T-helper 17 cell (primary cell): ENCODE data around the gene APOLD1. TPM values are rescaled to one million over a fixed set of nuclear protein-coding genes. Genes with fewer than 3 reads are reported as not detected.

Experiments used
- ATAC-seq: fragments of 150-1000 bp; cut with Tn5 transposase; 2 replicates; pipeline ENCODE4 v1.10.0; 2021; ENCODE audit warnings: mild to moderate bottlenecking, moderate library complexity
- DNase-seq, 3 donors: peaks; one replicate each; pipeline versions ENCODE4 v3.0.0 to v3.0.0-alpha.2; 2020 to 2021
- H3K9me3 ChIP-seq: one replicate; pipeline ENCODE4 v1.7.0; 2013; ENCODE audit warnings: low read length, mild to moderate bottlenecking; ENCODE audit not compliant: control insufficient read depth, poor library complexity, severe bottlenecking
- H3K27ac Mint-ChIP-seq: one replicate; pipeline ENCODE4 v1.8.0; 2022; ENCODE audit warnings: mild to moderate bottlenecking, moderate library complexity, mixed read lengths
- H3K27me3 Mint-ChIP-seq: one replicate; pipeline ENCODE4 v1.8.0; 2022; ENCODE audit warnings: mixed read lengths
- H3K36me3 Mint-ChIP-seq: one replicate; pipeline ENCODE4 v1.8.0; 2022; ENCODE audit warnings: low read depth, mixed read lengths
- H3K4me1 Mint-ChIP-seq: one replicate; pipeline ENCODE4 v1.8.0; 2022; ENCODE audit warnings: mild to moderate bottlenecking, mixed read lengths
- H3K4me3 Mint-ChIP-seq: one replicate; pipeline ENCODE4 v1.8.0; 2022; ENCODE audit warnings: mild to moderate bottlenecking, moderate library complexity, mixed read lengths
- total RNA-seq, 4 donors: library from RNA in 2 of 4; stranded (reverse) in 2 of 4; gene quantifications; one replicate each; pipeline ENCODE4 v1.2.3 and lab custom pipeline; 2022 to 2026

Gene APOLD1
- total RNA-seq, 2 donors from 2014 or later, result 3.1 to 5.1 TPM

- Mint-ChIP-seq H3K36me3 (peaks cover 4% of the 10 kb centered on the region), H3K27me3 (no peaks in the 10 kb centered on the region), H3K4me1 (peaks cover 7% of the 10 kb centered on the region), H3K27ac (no peak overlapping the region), H3K4me3 (no peak overlapping the region)
- H3K9me3 ChIP-seq, result peaks cover 5% of the 10 kb centered on the region
- no peak for DNase-seq
- ATAC-seq, result no peak
Observed at GRCh38 chr12:12764824-12765223, 20.6 kb upstream of the APOLD1 start.

GRCh38 chr12:12770262-12770661 is 15.2 kb upstream of the APOLD1 start:
- ATAC-seq (no peak), DNase-seq (no peak)
- Mint-ChIP-seq H3K4me1 (no peaks in the 10 kb centered on the region), H3K27me3 (no peaks in the 10 kb centered on the region), H3K27ac (peak overlapping the region; percentile 61), H3K4me3 (no peak overlapping the region), H3K36me3 (peaks cover 2% of the 10 kb centered on the region)
- peaks cover 5% of the 10 kb centered on the region for H3K9me3 ChIP-seq

GRCh38 chr12:12774791-12775190 is 10.7 kb upstream of the APOLD1 start:
- H3K36me3 Mint-ChIP-seq, result peaks cover under 1% of the 10 kb centered on the region
- H3K9me3 ChIP-seq, result no peaks in the 10 kb centered on the region
- DNase-seq (no peak), ATAC-seq (no peak)
- H3K27me3 Mint-ChIP-seq, result no peaks in the 10 kb centered on the region
- H3K4me1 Mint-ChIP-seq, result no peaks in the 10 kb centered on the region
- no peak overlapping the region for H3K4me3 Mint-ChIP-seq
- H3K27ac Mint-ChIP-seq, result no peak overlapping the region

GRCh38 chr12:12776261-12776660 is 9.2 kb upstream of the APOLD1 start:
- H3K36me3 Mint-ChIP-seq, result no peaks in the 10 kb centered on the region
- DNase-seq (no peak), ATAC-seq (no peak)
- peak overlapping the region; percentile 41 for H3K27ac Mint-ChIP-seq
- no peak overlapping the region for H3K4me3 Mint-ChIP-seq
- H3K27me3 Mint-ChIP-seq, result no peaks in the 10 kb centered on the region
- H3K9me3 ChIP-seq, result no peaks in the 10 kb centered on the region
- H3K4me1 Mint-ChIP-seq, result no peaks in the 10 kb centered on the region

GRCh38 chr12:12777092-12777491 is 8.4 kb upstream of the APOLD1 start:
- H3K4me1 Mint-ChIP-seq, result no peaks in the 10 kb centered on the region
- DNase-seq (no peak), ATAC-seq (no peak)
- H3K9me3 ChIP-seq, result no peaks in the 10 kb centered on the region
- no peaks in the 10 kb centered on the region for H3K27me3 Mint-ChIP-seq
- H3K4me3 Mint-ChIP-seq, result no peak overlapping the region
- no peak overlapping the region for H3K27ac Mint-ChIP-seq
- no peaks in the 10 kb centered on the region for H3K36me3 Mint-ChIP-seq

- no peaks in the 10 kb centered on the region for H3K27me3 Mint-ChIP-seq
- H3K9me3 ChIP-seq, result no peaks in the 10 kb centered on the region
- peak overlapping the region; percentile 5 for H3K27ac Mint-ChIP-seq
- ATAC-seq (no peak), DNase-seq (no peak)
- no peak overlapping the region for H3K4me3 Mint-ChIP-seq
- no peaks in the 10 kb centered on the region for H3K4me1 Mint-ChIP-seq
- peaks cover 3% of the 10 kb centered on the region for H3K36me3 Mint-ChIP-seq
Observed at GRCh38 chr12:12779007-12779406, 6.5 kb upstream of the APOLD1 start.

- no peaks in the 10 kb centered on the region for H3K27me3 Mint-ChIP-seq
- H3K27ac Mint-ChIP-seq, result no peak overlapping the region
- no peak overlapping the region for H3K4me3 Mint-ChIP-seq
- H3K9me3 ChIP-seq, result no peaks in the 10 kb centered on the region
- ATAC-seq, result no peak
- no peaks in the 10 kb centered on the region for H3K4me1 Mint-ChIP-seq
- H3K36me3 Mint-ChIP-seq, result peaks cover 3% of the 10 kb centered on the region
- no peak for DNase-seq
Observed at GRCh38 chr12:12779529-12779928, 5.9 kb upstream of the APOLD1 start.

- no peak overlapping the region for H3K4me3 Mint-ChIP-seq
- no peaks in the 10 kb centered on the region for H3K9me3 ChIP-seq
- DNase-seq, result no peak
- no peaks in the 10 kb centered on the region for H3K27me3 Mint-ChIP-seq
- H3K36me3 Mint-ChIP-seq, result peaks cover 3% of the 10 kb centered on the region
- ATAC-seq, result no peak
- no peak overlapping the region for H3K27ac Mint-ChIP-seq
- H3K4me1 Mint-ChIP-seq, result peaks cover 11% of the 10 kb centered on the region
Observed at GRCh38 chr12:12784116-12784515, 1.3 kb upstream of the APOLD1 start.

GRCh38 chr12:12786351-12786705 is 869 bp downstream of the APOLD1 start:
- H3K27ac Mint-ChIP-seq, result no peak overlapping the region
- H3K9me3 ChIP-seq, result no peaks in the 10 kb centered on the region
- peaks cover 12% of the 10 kb centered on the region for H3K4me1 Mint-ChIP-seq
- DNase-seq (no peak), ATAC-seq (peak; percentile 8)
- peaks cover 3% of the 10 kb centered on the region for H3K36me3 Mint-ChIP-seq
- no peaks in the 10 kb centered on the region for H3K27me3 Mint-ChIP-seq
- H3K4me3 Mint-ChIP-seq, result peak overlapping the region; percentile 89

GRCh38 chr12:12786706-12787601 is 1.5 kb downstream of the APOLD1 start:
- Mint-ChIP-seq H3K4me3 (peak overlapping the region; percentile 89), H3K4me1 (peaks cover 12% of the 10 kb centered on the region), H3K27ac (peak overlapping the region; percentile 66)

GRCh38 chr12:12788131-12788530 is 2.7 kb downstream of the APOLD1 start:
- peak overlapping the region; percentile 89 for H3K4me3 Mint-ChIP-seq
- H3K4me1 Mint-ChIP-seq, result peaks cover 12% of the 10 kb centered on the region
- no peaks in the 10 kb centered on the region for H3K9me3 ChIP-seq
- no peaks in the 10 kb centered on the region for H3K27me3 Mint-ChIP-seq
- peak overlapping the region; percentile 66 for H3K27ac Mint-ChIP-seq
- H3K36me3 Mint-ChIP-seq, result no peaks in the 10 kb centered on the region
- DNase-seq (no peak), ATAC-seq (no peak)

More at GRCh38 chr12:12786706-12787601, 1.5 kb downstream of the APOLD1 start:
- Mint-ChIP-seq H3K27me3 (no peaks in the 10 kb centered on the region), H3K36me3 (peaks cover 3% of the 10 kb centered on the region)
- ATAC-seq (peak; percentile 90), DNase-seq (peak; percentile 55 to 76 (median 68))
- H3K9me3 ChIP-seq, result no peaks in the 10 kb centered on the region

- Mint-ChIP-seq H3K27ac (peak overlapping the region; percentile 66), H3K36me3 (no peaks in the 10 kb centered on the region), H3K4me1 (peaks cover 12% of the 10 kb centered on the region), H3K4me3 (peak overlapping the region; percentile 57), H3K27me3 (no peaks in the 10 kb centered on the region)
- ATAC-seq, result peak; percentile 72
- DNase-seq, result peak; percentile 29 to 34 (median 29)
- no peaks in the 10 kb centered on the region for H3K9me3 ChIP-seq
Observed at GRCh38 chr12:12788675-12789368, 3.4 kb downstream of the APOLD1 start.

- Mint-ChIP-seq H3K4me3 (no peak overlapping the region), H3K4me1 (peaks cover 10% of the 10 kb centered on the region), H3K36me3 (no peaks in the 10 kb centered on the region), H3K27me3 (no peaks in the 10 kb centered on the region), H3K27ac (no peak overlapping the region)
- no peak for ATAC-seq
- no peaks in the 10 kb centered on the region for H3K9me3 ChIP-seq
- DNase-seq, result no peak
Observed at GRCh38 chr12:12790956-12791355, 5.5 kb downstream of the APOLD1 start.
